ENCODE measurements around the gene RAB3D. TPM values are rescaled to one million over a fixed set of nuclear protein-coding genes. Genes with fewer than 3 reads are reported as not detected.

The RAB3D gene
- polyA plus RNA-seq, 1 donor: 82.9 TPM

- Histone ChIP-seq H3K4me3 (ENCODE audit: low read length) (no peak overlapping the region), H3K4me1 (ENCODE audit: control insufficient read depth, insufficient read depth, low read length) (no peaks in the 10 kb centered on the region), H3K27me3 (ENCODE audit: control insufficient read depth, insufficient read depth, low read length) (no peaks in the 10 kb centered on the region), H3K36me3 (ENCODE audit: control insufficient read depth, insufficient read depth, low read length) (no peaks in the 10 kb centered on the region), H3K9me3 (ENCODE audit: control insufficient read depth, low read depth, low read length) (peaks cover 9% of the 10 kb centered on the region), H3K27ac (ENCODE audit: low read length) (no peak overlapping the region)
- whole genome bisulfite sequencing (ENCODE audit: insufficient coverage, low lambda C conversion rate): no CpG with 5 or more reads among the region's 11 CpGs
- no peak for DNase-seq
Measured at GRCh38 chr19:11281356-11282049, 58.0 kb downstream of the RAB3D start.

GRCh38 chr19:11279505-11280236 is 59.8 kb downstream of the RAB3D start:
- DNase-seq: no peak

GRCh38 chr19:11278670-11279069 is 60.8 kb downstream of the RAB3D start:
- H3K27me3 ChIP-seq (ENCODE audit: control insufficient read depth, insufficient read depth, low read length): no peaks in the 10 kb centered on the region
- peak overlapping the region; percentile 31 for H3K27ac ChIP-seq (ENCODE audit: low read length)
- no peak overlapping the region for H3K4me3 ChIP-seq (ENCODE audit: low read length)
- WGBS (ENCODE audit: insufficient coverage, low lambda C conversion rate): 20% methylated on average over 2 of the region's 6 CpGs
- DNase-seq: peak; percentile 42 to 53
- no peaks in the 10 kb centered on the region for H3K36me3 ChIP-seq (ENCODE audit: control insufficient read depth, insufficient read depth, low read length)
- H3K4me1 ChIP-seq (ENCODE audit: control insufficient read depth, insufficient read depth, low read length): no peaks in the 10 kb centered on the region
- H3K9me3 ChIP-seq (ENCODE audit: control insufficient read depth, low read depth, low read length): peaks cover 9% of the 10 kb centered on the region

More at GRCh38 chr19:11279505-11280236, 59.8 kb downstream of the RAB3D start:
- H3K4me1 ChIP-seq (ENCODE audit: control insufficient read depth, insufficient read depth, low read length): no peaks in the 10 kb centered on the region
- H3K36me3 ChIP-seq (ENCODE audit: control insufficient read depth, insufficient read depth, low read length): no peaks in the 10 kb centered on the region
- H3K4me3 ChIP-seq (ENCODE audit: low read length): no peak overlapping the region
- peaks cover 9% of the 10 kb centered on the region for H3K9me3 ChIP-seq (ENCODE audit: control insufficient read depth, low read depth, low read length)
- WGBS (ENCODE audit: insufficient coverage, low lambda C conversion rate): 67% methylated on average over 1 of the region's 5 CpGs
- no peaks in the 10 kb centered on the region for H3K27me3 ChIP-seq (ENCODE audit: control insufficient read depth, insufficient read depth, low read length)
- no peak overlapping the region for H3K27ac ChIP-seq (ENCODE audit: low read length)

- no peak for DNase-seq
- Histone ChIP-seq H3K27me3 (ENCODE audit: control insufficient read depth, insufficient read depth, low read length) (no peaks in the 10 kb centered on the region), H3K27ac (ENCODE audit: low read length) (no peak overlapping the region), H3K4me1 (ENCODE audit: control insufficient read depth, insufficient read depth, low read length) (no peaks in the 10 kb centered on the region), H3K4me3 (ENCODE audit: low read length) (no peak overlapping the region), H3K36me3 (ENCODE audit: control insufficient read depth, insufficient read depth, low read length) (no peaks in the 10 kb centered on the region), H3K9me3 (ENCODE audit: control insufficient read depth, low read depth, low read length) (peaks cover 9% of the 10 kb centered on the region)
- no CpG with 5 or more reads among the region's 4 CpGs for WGBS (ENCODE audit: insufficient coverage, low lambda C conversion rate)
Measured at GRCh38 chr19:11274533-11275086, 64.8 kb downstream of the RAB3D start.

GRCh38 chr19:11273989-11274388 is 65.5 kb downstream of the RAB3D start:
- peaks cover 9% of the 10 kb centered on the region for H3K9me3 ChIP-seq (ENCODE audit: control insufficient read depth, low read depth, low read length)
- H3K27me3 ChIP-seq (ENCODE audit: control insufficient read depth, insufficient read depth, low read length): no peaks in the 10 kb centered on the region
- no peak overlapping the region for H3K27ac ChIP-seq (ENCODE audit: low read length)
- H3K4me1 ChIP-seq (ENCODE audit: control insufficient read depth, insufficient read depth, low read length): no peaks in the 10 kb centered on the region
- no peaks in the 10 kb centered on the region for H3K36me3 ChIP-seq (ENCODE audit: control insufficient read depth, insufficient read depth, low read length)
- DNase-seq: no peak
- no CpG with 5 or more reads among the region's 5 CpGs for WGBS (ENCODE audit: insufficient coverage, low lambda C conversion rate)
- no peak overlapping the region for H3K4me3 ChIP-seq (ENCODE audit: low read length)

- H3K4me1 ChIP-seq (ENCODE audit: control insufficient read depth, insufficient read depth, low read length): no peaks in the 10 kb centered on the region
- no CpG with 5 or more reads among the region's 2 CpGs for WGBS (ENCODE audit: insufficient coverage, low lambda C conversion rate)
- DNase-seq: no peak
Measured at GRCh38 chr19:11273296-11273695, 66.2 kb downstream of the RAB3D start.

More at GRCh38 chr19:11273296-11273695, 66.2 kb downstream of the RAB3D start:
- Histone ChIP-seq H3K27me3 (ENCODE audit: control insufficient read depth, insufficient read depth, low read length) (no peaks in the 10 kb centered on the region), H3K27ac (ENCODE audit: low read length) (no peak overlapping the region), H3K36me3 (ENCODE audit: control insufficient read depth, insufficient read depth, low read length) (no peaks in the 10 kb centered on the region), H3K4me3 (ENCODE audit: low read length) (no peak overlapping the region), H3K9me3 (ENCODE audit: control insufficient read depth, low read depth, low read length) (peaks cover 9% of the 10 kb centered on the region)

Other genes with a start within 250 kb of the RAB3D start
- 7.2 TPM for gene SPC24, start 183.9 kb downstream of the RAB3D start, polyA plus RNA-seq
- 75.5 TPM for gene KANK2, start 142.1 kb downstream of the RAB3D start, polyA plus RNA-seq
- gene ANGPTL8, start 100.0 kb downstream of the RAB3D start, polyA plus RNA-seq: 0.55 TPM
- gene DOCK6, start 77.1 kb downstream of the RAB3D start, polyA plus RNA-seq: 48.3 TPM
- gene TSPAN16, start 43.5 kb downstream of the RAB3D start, polyA plus RNA-seq: not detected
- gene TMEM205, start 6.6 kb upstream of the RAB3D start, polyA plus RNA-seq: 111 TPM
- 48.0 TPM for gene CCDC159, start 6.9 kb upstream of the RAB3D start, polyA plus RNA-seq
- 17.8 TPM for gene PLPPR2, start 15.8 kb upstream of the RAB3D start, polyA plus RNA-seq
- 2.8 TPM for gene SWSAP1, start 35.0 kb upstream of the RAB3D start, polyA plus RNA-seq
- gene EPOR, start 44.7 kb upstream of the RAB3D start, polyA plus RNA-seq: 12.0 TPM
- gene RGL3, start 79.7 kb upstream of the RAB3D start, polyA plus RNA-seq: 5.3 TPM
- 0.79 TPM for gene ODAD3, start 95.5 kb upstream of the RAB3D start, polyA plus RNA-seq
- gene PRKCSH, start 96.0 kb upstream of the RAB3D start, polyA plus RNA-seq: 380 TPM
- 4.2 TPM for gene ELAVL3, start 141.4 kb upstream of the RAB3D start, polyA plus RNA-seq
- gene ZNF653, start 166.2 kb upstream of the RAB3D start, polyA plus RNA-seq: 8.7 TPM
- gene ECSIT, start 189.5 kb upstream of the RAB3D start, polyA plus RNA-seq: 43.2 TPM
- gene CNN1, start 199.2 kb upstream of the RAB3D start, polyA plus RNA-seq: 119 TPM
- gene ELOF1, start 219.6 kb upstream of the RAB3D start, polyA plus RNA-seq: 44.7 TPM
- 118 TPM for gene ACP5, start 238.0 kb upstream of the RAB3D start, polyA plus RNA-seq

Data from large intestine (tissue), 3 donors.